WTC11 (cell line): ENCODE results near the gene PRKD1. TPM values are rescaled to one million over a fixed set of nuclear protein-coding genes. Genes with fewer than 3 reads are reported as not detected.

ENCODE experiments used
- ATAC-seq: fragments of 200-7000 bp; cut with Tn5 transposase; 2 replicates; pipeline ENCODE4 v1.10.0; 2021; ENCODE audit warnings: mild to moderate bottlenecking, moderate library complexity
- CTCF ChIA-PET: fragments of 300-600 bp; sonication (Branson Sonifier 250); formaldehyde crosslinking; loops from one replicate; lab custom pipeline; 2021; ENCODE audit warnings: antibody characterized with exemption; lab: Charles Lee
- POLR2A ChIA-PET: fragments of 350-600 bp; sonication (Branson Sonifier 250); formaldehyde crosslinking; loops from one replicate; lab custom pipeline; 2021; ENCODE audit warnings: antibody characterized with exemption; lab: Charles Lee
- DNase-seq: peaks from one replicate; pipeline ENCODE4 v3.0.0; 2021; ENCODE audit warnings: low spot score
- H3K27ac Mint-ChIP-seq: 2 replicates; pipeline ENCODE4 v1.8.0; 2021; ENCODE audit warnings: mixed read lengths
- H3K27me3 Mint-ChIP-seq: 2 replicates; pipeline ENCODE4 v1.8.0; 2021; ENCODE audit warnings: low read depth, mild to moderate bottlenecking, moderate library complexity, mixed read lengths
- H3K36me3 Mint-ChIP-seq: 2 replicates; pipeline ENCODE4 v1.8.0; 2021; ENCODE audit warnings: mixed read lengths
- H3K4me1 Mint-ChIP-seq: 2 replicates; pipeline ENCODE4 v1.8.0; 2022; ENCODE audit warnings: mixed read lengths
- H3K4me3 Mint-ChIP-seq: 2 replicates; pipeline ENCODE4 v1.8.0; 2021; ENCODE audit warnings: mild to moderate bottlenecking, moderate library complexity, mixed read lengths
- H3K9me3 Mint-ChIP-seq: 2 replicates; pipeline ENCODE4 v1.8.0; 2021; ENCODE audit warnings: mixed read lengths
- CTCF ChIP-seq: fragments of 200-600 bp; IDR thresholded peaks from 2 replicates; pipeline ENCODE4 v1.8.0; 2022; ENCODE audit warnings: antibody characterized with exemption
- EMX1 ChIP-seq: fragments of 250-450 bp; sonication (Bioruptor Pico); IDR thresholded peaks from 2 replicates; pipeline ENCODE4 v1.8.0; 2021; ENCODE audit warnings: mild to moderate bottlenecking
- ETV6 ChIP-seq: sonication (generic); formaldehyde crosslinking; IDR thresholded peaks from 2 replicates; pipeline ENCODE4 v1.8.1; 2022; ENCODE audit warnings: mild to moderate bottlenecking, missing genetic modification reagents
- FOXP4 ChIP-seq: sonication (generic); formaldehyde crosslinking; IDR thresholded peaks from 2 replicates; pipeline ENCODE4 v1.8.0; 2022; ENCODE audit warnings: mild to moderate bottlenecking, missing genetic modification reagents
- GTF2I ChIP-seq: fragments of 250-450 bp; sonication (Bioruptor Pico); conservative IDR thresholded peaks from 2 replicates; pipeline ENCODE4 v1.4.0; 2021; ENCODE audit warnings: mild to moderate bottlenecking
- KAT7 ChIP-seq: sonication (generic); formaldehyde crosslinking; IDR thresholded peaks from 2 replicates; pipeline ENCODE4 v1.8.1; 2023; ENCODE audit warnings: missing genetic modification reagents, mild to moderate bottlenecking, borderline replicate concordance
- MAX ChIP-seq: sonication (generic); formaldehyde crosslinking; IDR thresholded peaks from 2 replicates; pipeline ENCODE4 v1.8.0; 2022; ENCODE audit warnings: mild to moderate bottlenecking, missing genetic modification reagents
- PRRX2 ChIP-seq: fragments of 250-450 bp; sonication (Bioruptor Pico); IDR thresholded peaks from 2 replicates; pipeline ENCODE4 v1.8.0; 2021; ENCODE audit warnings: mild to moderate bottlenecking
- ZNF671 ChIP-seq: fragments of 250-450 bp; sonication (Bioruptor Pico); IDR thresholded peaks from 2 replicates; pipeline ENCODE4 v1.8.0; 2021; ENCODE audit warnings: mild to moderate bottlenecking
- total RNA-seq: library from RNA; stranded (reverse); gene quantifications from 3 replicates; pipeline ENCODE4 v1.2.3, GENCODE V29; 2021
- TF ChIP-seq, protein P1 (sequence below): sonication (generic); formaldehyde crosslinking; conservative IDR thresholded peaks from 2 replicates; pipeline ENCODE4 v1.8.1; 2023; ENCODE audit warnings: mild to moderate bottlenecking, low read depth, missing genetic modification reagents, moderate library complexity
- TF ChIP-seq, protein P2 (sequence below): sonication (generic); formaldehyde crosslinking; IDR thresholded peaks from 2 replicates; pipeline ENCODE4 v1.8.0; 2023; ENCODE audit warnings: missing genetic modification reagents, mild to moderate bottlenecking, borderline replicate concordance
- TF ChIP-seq, protein P3 (sequence below): sonication (generic); formaldehyde crosslinking; IDR thresholded peaks from 2 replicates; pipeline ENCODE4 v1.8.1; 2022; ENCODE audit warnings: low read depth, missing genetic modification reagents, borderline replicate concordance
- TF ChIP-seq, protein P4 (sequence below): fragments of 250-450 bp; sonication (Bioruptor Pico); IDR thresholded peaks from 2 replicates; pipeline ENCODE4 v2.1.2; 2022; ENCODE audit warnings: mild to moderate bottlenecking, moderate library complexity
- TF ChIP-seq, protein P5 (sequence below): sonication (generic); formaldehyde crosslinking; IDR thresholded peaks from 2 replicates; pipeline ENCODE4 v1.8.1; 2023; ENCODE audit warnings: mild to moderate bottlenecking, missing genetic modification reagents
- TF ChIP-seq, protein P6 (sequence below): fragments of 250-450 bp; sonication (Bioruptor Pico); IDR thresholded peaks from 2 replicates; pipeline ENCODE4 v1.9.0; 2021; ENCODE audit warnings: moderate library complexity, mild to moderate bottlenecking, inconsistent platforms, borderline replicate concordance

The PRKD1 gene
- total RNA-seq, 1 experiment from 2014 or later: 7.6 TPM

DNA sequence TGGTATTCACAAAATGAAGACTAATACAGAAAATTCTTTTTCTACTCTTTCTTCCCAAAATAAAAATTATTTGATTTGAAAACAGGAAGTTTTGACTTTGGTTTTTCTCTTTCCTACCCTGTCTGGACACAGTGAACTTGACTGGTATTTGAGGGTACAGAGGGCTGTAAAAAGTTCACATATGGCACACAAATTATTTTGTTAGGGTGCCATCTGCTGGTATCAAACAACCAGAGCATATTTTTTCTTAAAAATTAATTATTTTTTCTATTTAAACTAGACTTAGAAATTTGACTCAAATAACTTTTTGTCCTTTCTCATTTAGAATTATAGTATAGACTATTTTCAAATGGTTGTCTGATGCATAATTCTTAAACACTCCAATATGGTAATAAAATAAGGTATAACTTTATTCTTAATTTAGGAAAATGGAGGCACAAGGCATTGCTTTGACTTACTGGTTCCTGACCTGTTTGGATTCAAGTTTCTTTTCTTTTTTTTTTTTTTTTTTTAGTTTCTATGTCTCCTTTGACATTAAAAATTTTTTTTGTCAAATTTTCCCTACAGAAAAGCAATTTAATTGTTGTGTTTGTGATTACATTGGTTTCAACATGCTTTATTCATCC is 390.6 kb downstream of the PRKD1 start (continued):
- TF ChIP-seq, protein P1, sequence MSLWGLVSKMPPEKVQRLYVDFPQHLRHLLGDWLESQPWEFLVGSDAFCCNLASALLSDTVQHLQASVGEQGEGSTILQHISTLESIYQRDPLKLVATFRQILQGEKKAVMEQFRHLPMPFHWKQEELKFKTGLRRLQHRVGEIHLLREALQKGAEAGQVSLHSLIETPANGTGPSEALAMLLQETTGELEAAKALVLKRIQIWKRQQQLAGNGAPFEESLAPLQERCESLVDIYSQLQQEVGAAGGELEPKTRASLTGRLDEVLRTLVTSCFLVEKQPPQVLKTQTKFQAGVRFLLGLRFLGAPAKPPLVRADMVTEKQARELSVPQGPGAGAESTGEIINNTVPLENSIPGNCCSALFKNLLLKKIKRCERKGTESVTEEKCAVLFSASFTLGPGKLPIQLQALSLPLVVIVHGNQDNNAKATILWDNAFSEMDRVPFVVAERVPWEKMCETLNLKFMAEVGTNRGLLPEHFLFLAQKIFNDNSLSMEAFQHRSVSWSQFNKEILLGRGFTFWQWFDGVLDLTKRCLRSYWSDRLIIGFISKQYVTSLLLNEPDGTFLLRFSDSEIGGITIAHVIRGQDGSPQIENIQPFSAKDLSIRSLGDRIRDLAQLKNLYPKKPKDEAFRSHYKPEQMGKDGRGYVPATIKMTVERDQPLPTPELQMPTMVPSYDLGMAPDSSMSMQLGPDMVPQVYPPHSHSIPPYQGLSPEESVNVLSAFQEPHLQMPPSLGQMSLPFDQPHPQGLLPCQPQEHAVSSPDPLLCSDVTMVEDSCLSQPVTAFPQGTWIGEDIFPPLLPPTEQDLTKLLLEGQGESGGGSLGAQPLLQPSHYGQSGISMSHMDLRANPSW (CRISPR knock-in tag): no peak
- no peak for TF ChIP-seq EMX1

DNA sequence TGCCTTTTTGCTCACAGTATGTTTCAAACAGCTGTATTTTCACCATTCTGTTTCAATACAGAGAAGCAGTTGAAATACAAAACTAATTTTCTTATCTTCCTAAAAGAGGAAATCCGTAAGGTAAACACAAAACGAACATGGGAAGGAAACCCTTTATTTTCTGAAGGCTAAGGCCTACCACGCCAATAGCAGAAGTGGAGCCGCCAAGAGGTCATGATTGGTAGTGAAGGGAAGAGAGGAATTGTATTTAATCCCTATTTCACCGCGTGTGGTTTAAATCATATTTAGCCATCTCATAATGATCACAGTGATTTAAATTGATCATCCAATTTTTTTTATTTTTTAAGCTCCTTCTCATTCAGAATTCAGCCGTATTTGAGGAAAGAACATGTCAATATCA is 398.2 kb downstream of the PRKD1 start:
- CTCF ChIA-PET: interaction anchor here (1.0 kb wide), 1 partner anchor 778 kb away, joined by 3 read pairs; no protein-coding TSS in a partner anchor
- H3K9me3 Mint-ChIP-seq: peaks cover 8% of the 10 kb centered on the region
- peak; percentile 68; the same call in 1 of the 2 replicates for ATAC-seq
- TF ChIP-seq CTCF (peak; percentile 34), ZNF671 (CRISPR knock-in tag) (no peak)
- TF ChIP-seq, protein P2, sequence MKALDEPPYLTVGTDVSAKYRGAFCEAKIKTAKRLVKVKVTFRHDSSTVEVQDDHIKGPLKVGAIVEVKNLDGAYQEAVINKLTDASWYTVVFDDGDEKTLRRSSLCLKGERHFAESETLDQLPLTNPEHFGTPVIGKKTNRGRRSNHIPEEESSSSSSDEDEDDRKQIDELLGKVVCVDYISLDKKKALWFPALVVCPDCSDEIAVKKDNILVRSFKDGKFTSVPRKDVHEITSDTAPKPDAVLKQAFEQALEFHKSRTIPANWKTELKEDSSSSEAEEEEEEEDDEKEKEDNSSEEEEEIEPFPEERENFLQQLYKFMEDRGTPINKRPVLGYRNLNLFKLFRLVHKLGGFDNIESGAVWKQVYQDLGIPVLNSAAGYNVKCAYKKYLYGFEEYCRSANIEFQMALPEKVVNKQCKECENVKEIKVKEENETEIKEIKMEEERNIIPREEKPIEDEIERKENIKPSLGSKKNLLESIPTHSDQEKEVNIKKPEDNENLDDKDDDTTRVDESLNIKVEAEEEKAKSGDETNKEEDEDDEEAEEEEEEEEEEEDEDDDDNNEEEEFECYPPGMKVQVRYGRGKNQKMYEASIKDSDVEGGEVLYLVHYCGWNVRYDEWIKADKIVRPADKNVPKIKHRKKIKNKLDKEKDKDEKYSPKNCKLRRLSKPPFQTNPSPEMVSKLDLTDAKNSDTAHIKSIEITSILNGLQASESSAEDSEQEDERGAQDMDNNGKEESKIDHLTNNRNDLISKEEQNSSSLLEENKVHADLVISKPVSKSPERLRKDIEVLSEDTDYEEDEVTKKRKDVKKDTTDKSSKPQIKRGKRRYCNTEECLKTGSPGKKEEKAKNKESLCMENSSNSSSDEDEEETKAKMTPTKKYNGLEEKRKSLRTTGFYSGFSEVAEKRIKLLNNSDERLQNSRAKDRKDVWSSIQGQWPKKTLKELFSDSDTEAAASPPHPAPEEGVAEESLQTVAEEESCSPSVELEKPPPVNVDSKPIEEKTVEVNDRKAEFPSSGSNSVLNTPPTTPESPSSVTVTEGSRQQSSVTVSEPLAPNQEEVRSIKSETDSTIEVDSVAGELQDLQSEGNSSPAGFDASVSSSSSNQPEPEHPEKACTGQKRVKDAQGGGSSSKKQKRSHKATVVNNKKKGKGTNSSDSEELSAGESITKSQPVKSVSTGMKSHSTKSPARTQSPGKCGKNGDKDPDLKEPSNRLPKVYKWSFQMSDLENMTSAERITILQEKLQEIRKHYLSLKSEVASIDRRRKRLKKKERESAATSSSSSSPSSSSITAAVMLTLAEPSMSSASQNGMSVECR (CRISPR knock-in tag): no peak
- TF ChIP-seq, all 79 proteins: peak for 1
- no peaks in the 10 kb centered on the region; the same call in 1 of the 2 replicates for H3K27me3 Mint-ChIP-seq
- H3K36me3 Mint-ChIP-seq: no peaks in the 10 kb centered on the region
- DNase-seq: no peak
- no peak overlapping the region for H3K4me3 Mint-ChIP-seq
- peaks cover 2% of the 10 kb centered on the region; the same call in 1 of the 2 replicates for H3K4me1 Mint-ChIP-seq
- POLR2A ChIA-PET: no interaction called here
- no peak overlapping the region for H3K27ac Mint-ChIP-seq

- CTCF ChIA-PET: interaction anchor here (0.6 to 1.0 kb wide), 2 partner anchors 54 to 777 kb away, joined by 3 read pairs; no protein-coding TSS in a partner anchor
- no peak for DNase-seq
- TF ChIP-seq PRRX2 (CRISPR knock-in tag) (no peak), MAX (CRISPR knock-in tag) (no peak), ETV6 (CRISPR knock-in tag) (no peak), GTF2I (CRISPR knock-in tag) (no peak), KAT7 (no peak), FOXP4 (CRISPR knock-in tag) (no peak)
- TF ChIP-seq, protein P3, sequence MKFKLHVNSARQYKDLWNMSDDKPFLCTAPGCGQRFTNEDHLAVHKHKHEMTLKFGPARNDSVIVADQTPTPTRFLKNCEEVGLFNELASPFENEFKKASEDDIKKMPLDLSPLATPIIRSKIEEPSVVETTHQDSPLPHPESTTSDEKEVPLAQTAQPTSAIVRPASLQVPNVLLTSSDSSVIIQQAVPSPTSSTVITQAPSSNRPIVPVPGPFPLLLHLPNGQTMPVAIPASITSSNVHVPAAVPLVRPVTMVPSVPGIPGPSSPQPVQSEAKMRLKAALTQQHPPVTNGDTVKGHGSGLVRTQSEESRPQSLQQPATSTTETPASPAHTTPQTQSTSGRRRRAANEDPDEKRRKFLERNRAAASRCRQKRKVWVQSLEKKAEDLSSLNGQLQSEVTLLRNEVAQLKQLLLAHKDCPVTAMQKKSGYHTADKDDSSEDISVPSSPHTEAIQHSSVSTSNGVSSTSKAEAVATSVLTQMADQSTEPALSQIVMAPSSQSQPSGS (CRISPR knock-in tag): no peak
- TF ChIP-seq, protein P4, sequence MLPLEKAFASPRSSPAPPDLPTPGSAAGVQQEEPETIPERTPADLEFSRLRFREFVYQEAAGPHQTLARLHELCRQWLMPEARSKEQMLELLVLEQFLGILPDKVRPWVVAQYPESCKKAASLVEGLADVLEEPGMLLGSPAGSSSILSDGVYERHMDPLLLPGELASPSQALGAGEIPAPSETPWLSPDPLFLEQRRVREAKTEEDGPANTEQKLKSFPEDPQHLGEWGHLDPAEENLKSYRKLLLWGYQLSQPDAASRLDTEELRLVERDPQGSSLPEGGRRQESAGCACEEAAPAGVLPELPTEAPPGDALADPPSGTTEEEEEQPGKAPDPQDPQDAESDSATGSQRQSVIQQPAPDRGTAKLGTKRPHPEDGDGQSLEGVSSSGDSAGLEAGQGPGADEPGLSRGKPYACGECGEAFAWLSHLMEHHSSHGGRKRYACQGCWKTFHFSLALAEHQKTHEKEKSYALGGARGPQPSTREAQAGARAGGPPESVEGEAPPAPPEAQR (CRISPR knock-in tag): no peak
- TF ChIP-seq, protein P5, sequence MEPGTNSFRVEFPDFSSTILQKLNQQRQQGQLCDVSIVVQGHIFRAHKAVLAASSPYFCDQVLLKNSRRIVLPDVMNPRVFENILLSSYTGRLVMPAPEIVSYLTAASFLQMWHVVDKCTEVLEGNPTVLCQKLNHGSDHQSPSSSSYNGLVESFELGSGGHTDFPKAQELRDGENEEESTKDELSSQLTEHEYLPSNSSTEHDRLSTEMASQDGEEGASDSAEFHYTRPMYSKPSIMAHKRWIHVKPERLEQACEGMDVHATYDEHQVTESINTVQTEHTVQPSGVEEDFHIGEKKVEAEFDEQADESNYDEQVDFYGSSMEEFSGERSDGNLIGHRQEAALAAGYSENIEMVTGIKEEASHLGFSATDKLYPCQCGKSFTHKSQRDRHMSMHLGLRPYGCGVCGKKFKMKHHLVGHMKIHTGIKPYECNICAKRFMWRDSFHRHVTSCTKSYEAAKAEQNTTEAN: no peak
- TF ChIP-seq, protein P6, sequence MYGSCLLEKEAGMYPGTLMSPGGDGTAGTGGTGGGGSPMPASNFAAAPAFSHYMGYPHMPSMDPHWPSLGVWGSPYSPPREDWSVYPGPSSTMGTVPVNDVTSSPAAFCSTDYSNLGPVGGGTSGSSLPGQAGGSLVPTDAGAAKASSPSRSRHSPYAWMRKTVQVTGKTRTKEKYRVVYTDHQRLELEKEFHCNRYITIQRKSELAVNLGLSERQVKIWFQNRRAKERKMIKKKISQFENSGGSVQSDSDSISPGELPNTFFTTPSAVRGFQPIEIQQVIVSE (CRISPR knock-in tag): no peak
Observed at GRCh38 chr14:29528889-29529288, 398.8 kb downstream of the PRKD1 start.

More at GRCh38 chr14:29528889-29529288, 398.8 kb downstream of the PRKD1 start:
- no peak for ATAC-seq
- peaks cover 8% of the 10 kb centered on the region for H3K9me3 Mint-ChIP-seq
- H3K4me3 Mint-ChIP-seq: no peak overlapping the region
- POLR2A ChIA-PET: no interaction called here
- H3K4me1 Mint-ChIP-seq: peaks cover 2% of the 10 kb centered on the region; the same call in 1 of the 2 replicates
- no peaks in the 10 kb centered on the region for H3K36me3 Mint-ChIP-seq
- no peak overlapping the region for H3K27ac Mint-ChIP-seq
- H3K27me3 Mint-ChIP-seq: no peaks in the 10 kb centered on the region; the same call in 1 of the 2 replicates
